Ecto neural progenitor cell (in vitro differentiated cells): ENCODE results near the gene GRAMD1A.
"Not testable (repeated sequence)": the region's sequence is repeated elsewhere in the genome, so short reads cannot be mapped to it uniquely, and the experiment has no call there.

Experiments used
- DNase-seq: peaks from one replicate; pipeline ENCODE4 v3.0.0-alpha.2; 2018; ENCODE audit warnings: low spot score

Gene GRAMD1A

GRCh38 chr19:35004517-35005255 lies 4.6 kb downstream of the GRAMD1A start:
- DNase-seq = no peak

GRCh38 chr19:35005256-35005977 lies 5.3 kb downstream of the GRAMD1A start:
- no peak for DNase-seq

- not testable (repeated sequence) for DNase-seq
These were observed 5.9 kb downstream of the GRAMD1A start for GRCh38 chr19:35006007-35006341.

- no peak for DNase-seq
These were observed 6.3 kb downstream of the GRAMD1A start for GRCh38 chr19:35006342-35006998.

GRCh38 chr19:35006999-35007365 lies 6.9 kb downstream of the GRAMD1A start:
- no peak for DNase-seq

GRCh38 chr19:35007427-35007826 lies 7.3 kb downstream of the GRAMD1A start:
- not testable (repeated sequence) for DNase-seq

- no peak for DNase-seq
These were observed 8.8 kb downstream of the GRAMD1A start for GRCh38 chr19:35008891-35009341.

GRCh38 chr19:35009424-35010415 lies 9.6 kb downstream of the GRAMD1A start:
- no peak for DNase-seq

GRCh38 chr19:35011091-35011689 lies 11.1 kb downstream of the GRAMD1A start:
- DNase-seq = no peak

- no peak for DNase-seq
These were observed 11.9 kb downstream of the GRAMD1A start for GRCh38 chr19:35011737-35012682.

GRCh38 chr19:35013041-35013819 lies 13.1 kb downstream of the GRAMD1A start:
- peak; percentile 85 for DNase-seq

GRCh38 chr19:35013820-35014754 lies 14.0 kb downstream of the GRAMD1A start:
- DNase-seq = no peak

GRCh38 chr19:35014774-35015173 lies 14.7 kb downstream of the GRAMD1A start:
- not testable (repeated sequence) for DNase-seq

GRCh38 chr19:35015270-35015953 lies 15.3 kb downstream of the GRAMD1A start:
- no peak for DNase-seq

- DNase-seq = no peak
These were observed 15.8 kb downstream of the GRAMD1A start for GRCh38 chr19:35015954-35016351.

GRCh38 chr19:35017507-35017906 lies 17.4 kb downstream of the GRAMD1A start:
- no peak for DNase-seq

- no peak for DNase-seq
These were observed 18.3 kb downstream of the GRAMD1A start for GRCh38 chr19:35018379-35018778.

GRCh38 chr19:35019144-35019543 lies 19.0 kb downstream of the GRAMD1A start:
- no peak for DNase-seq
